Ishikawa (cell line): ENCODE data around the gene DNAH2.

Source experiments
- CEBPB ChIP-seq: IDR thresholded peaks from 2 replicates; pipeline ENCODE4 v1.6.1; 2012
- CREB1 ChIP-seq: IDR thresholded peaks from 2 replicates; pipeline ENCODE4 v1.6.1; 2012; ENCODE audit warnings: low read depth
- EGR1 ChIP-seq: IDR thresholded peaks from 2 replicates; pipeline ENCODE4 v1.6.1; 2012
- EP300 ChIP-seq: IDR thresholded peaks from 2 replicates; pipeline ENCODE4 v1.6.1; 2012; ENCODE audit warnings: borderline replicate concordance
- FOXM1 ChIP-seq: IDR thresholded peaks from 2 replicates; pipeline ENCODE4 v1.6.1; 2012; ENCODE audit warnings: low read depth, borderline replicate concordance
- NFIC ChIP-seq: IDR thresholded peaks from 2 replicates; pipeline ENCODE4 v1.6.1; 2012
- RAD21 ChIP-seq: IDR thresholded peaks from 2 replicates; pipeline ENCODE4 v1.6.1; 2012; ENCODE audit warnings: low read depth
- TAF1 ChIP-seq: IDR thresholded peaks from 2 replicates; pipeline ENCODE4 v1.6.1; 2012; ENCODE audit warnings: low read depth, mild to moderate bottlenecking
- TCF12 ChIP-seq: IDR thresholded peaks from 2 replicates; pipeline ENCODE4 v1.6.1; 2012; ENCODE audit warnings: low read depth
- TEAD4 ChIP-seq: IDR thresholded peaks from 2 replicates; pipeline ENCODE4 v1.6.1; 2012
- YY1 ChIP-seq: IDR thresholded peaks from 2 replicates; pipeline ENCODE4 v1.6.1; 2012; ENCODE audit warnings: low read depth
- ZBTB7A ChIP-seq: IDR thresholded peaks from 2 replicates; pipeline ENCODE4 v1.6.1; 2012; ENCODE audit warnings: low read depth
- TF ChIP-seq, protein P1 (sequence below): IDR thresholded peaks from 2 replicates; pipeline ENCODE4 v1.6.1; 2012
- TF ChIP-seq, protein P2 (sequence below): IDR thresholded peaks from 2 replicates; pipeline ENCODE4 v1.6.1; 2012
- TF ChIP-seq, protein P3 (sequence below): IDR thresholded peaks from 2 replicates; pipeline ENCODE4 v1.6.1; 2012; ENCODE audit warnings: low read depth, mild to moderate bottlenecking

The DNAH2 gene

DNA sequence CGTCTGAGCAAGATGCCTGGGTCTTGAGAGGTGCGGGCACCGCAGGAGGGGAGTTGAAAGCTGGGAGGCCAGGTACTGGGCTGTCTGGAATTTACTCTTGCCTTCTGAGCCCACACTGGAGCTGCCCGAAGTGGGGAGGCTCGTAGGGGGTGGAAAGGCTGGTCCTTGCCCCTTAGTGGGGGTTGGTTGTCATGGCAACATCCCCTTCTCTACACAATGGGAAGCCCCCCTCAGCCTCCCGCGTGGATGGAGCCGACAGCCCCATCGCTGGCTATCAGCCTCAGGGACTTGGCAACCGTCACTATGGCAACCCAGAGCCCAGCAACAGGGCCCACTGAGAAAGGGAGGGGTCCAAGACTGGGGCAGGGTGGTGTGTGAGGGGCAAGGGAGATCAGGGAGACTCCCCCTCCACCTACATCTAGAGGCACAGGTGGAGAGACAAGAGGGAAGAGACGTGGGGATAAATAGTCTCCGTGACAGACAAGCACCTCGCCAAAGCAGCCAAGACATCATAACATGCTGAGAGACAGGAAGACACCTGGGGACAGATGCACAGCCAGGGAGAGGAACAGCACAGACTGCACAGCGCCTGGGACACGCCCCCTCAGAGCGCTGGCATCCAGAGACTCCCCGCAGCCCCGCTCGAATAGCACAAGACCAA is 5.3 kb upstream of the DNAH2 start:
- TF ChIP-seq, protein P1, sequence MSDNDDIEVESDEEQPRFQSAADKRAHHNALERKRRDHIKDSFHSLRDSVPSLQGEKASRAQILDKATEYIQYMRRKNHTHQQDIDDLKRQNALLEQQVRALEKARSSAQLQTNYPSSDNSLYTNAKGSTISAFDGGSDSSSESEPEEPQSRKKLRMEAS = no peak
- TF ChIP-seq RAD21 = no peak

DNA sequence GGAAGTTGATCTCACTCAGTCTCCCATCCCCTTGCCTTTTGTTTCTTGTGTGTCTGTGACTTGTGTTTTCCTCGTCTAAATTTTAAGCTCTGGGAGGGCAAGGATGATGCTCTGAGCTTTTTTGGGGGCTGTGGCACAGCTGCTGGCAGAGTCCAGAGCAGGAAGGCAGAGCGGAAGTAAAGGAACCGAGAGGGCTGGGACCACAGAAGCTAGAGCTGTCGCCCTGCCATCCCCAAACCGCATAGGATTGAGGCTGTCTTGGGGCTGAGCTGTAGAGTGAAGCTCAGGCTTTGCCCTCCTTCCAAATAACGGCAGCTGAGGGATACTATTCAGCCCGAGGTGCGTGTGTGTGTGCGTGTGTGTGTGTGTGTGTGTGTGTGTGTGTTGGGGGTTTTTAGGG is 3.8 kb upstream of the DNAH2 start:
- TF ChIP-seq RAD21 = no peak
- TF ChIP-seq, protein P1 = no peak
- TF ChIP-seq TEAD4 = no peak
- no peak for TF ChIP-seq YY1
- TF ChIP-seq FOXM1 = no peak
- no peak for TF ChIP-seq NFIC
- TF ChIP-seq ZBTB7A = no peak
- no peak for TF ChIP-seq TCF12
- no peak for TF ChIP-seq EP300
- TF ChIP-seq, protein P2, sequence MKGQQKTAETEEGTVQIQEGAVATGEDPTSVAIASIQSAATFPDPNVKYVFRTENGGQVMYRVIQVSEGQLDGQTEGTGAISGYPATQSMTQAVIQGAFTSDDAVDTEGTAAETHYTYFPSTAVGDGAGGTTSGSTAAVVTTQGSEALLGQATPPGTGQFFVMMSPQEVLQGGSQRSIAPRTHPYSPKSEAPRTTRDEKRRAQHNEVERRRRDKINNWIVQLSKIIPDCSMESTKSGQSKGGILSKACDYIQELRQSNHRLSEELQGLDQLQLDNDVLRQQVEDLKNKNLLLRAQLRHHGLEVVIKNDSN = no peak
- no peak for TF ChIP-seq EGR1
- TF ChIP-seq CEBPB = no peak
- no peak for TF ChIP-seq CREB1
- TF ChIP-seq, protein P3, sequence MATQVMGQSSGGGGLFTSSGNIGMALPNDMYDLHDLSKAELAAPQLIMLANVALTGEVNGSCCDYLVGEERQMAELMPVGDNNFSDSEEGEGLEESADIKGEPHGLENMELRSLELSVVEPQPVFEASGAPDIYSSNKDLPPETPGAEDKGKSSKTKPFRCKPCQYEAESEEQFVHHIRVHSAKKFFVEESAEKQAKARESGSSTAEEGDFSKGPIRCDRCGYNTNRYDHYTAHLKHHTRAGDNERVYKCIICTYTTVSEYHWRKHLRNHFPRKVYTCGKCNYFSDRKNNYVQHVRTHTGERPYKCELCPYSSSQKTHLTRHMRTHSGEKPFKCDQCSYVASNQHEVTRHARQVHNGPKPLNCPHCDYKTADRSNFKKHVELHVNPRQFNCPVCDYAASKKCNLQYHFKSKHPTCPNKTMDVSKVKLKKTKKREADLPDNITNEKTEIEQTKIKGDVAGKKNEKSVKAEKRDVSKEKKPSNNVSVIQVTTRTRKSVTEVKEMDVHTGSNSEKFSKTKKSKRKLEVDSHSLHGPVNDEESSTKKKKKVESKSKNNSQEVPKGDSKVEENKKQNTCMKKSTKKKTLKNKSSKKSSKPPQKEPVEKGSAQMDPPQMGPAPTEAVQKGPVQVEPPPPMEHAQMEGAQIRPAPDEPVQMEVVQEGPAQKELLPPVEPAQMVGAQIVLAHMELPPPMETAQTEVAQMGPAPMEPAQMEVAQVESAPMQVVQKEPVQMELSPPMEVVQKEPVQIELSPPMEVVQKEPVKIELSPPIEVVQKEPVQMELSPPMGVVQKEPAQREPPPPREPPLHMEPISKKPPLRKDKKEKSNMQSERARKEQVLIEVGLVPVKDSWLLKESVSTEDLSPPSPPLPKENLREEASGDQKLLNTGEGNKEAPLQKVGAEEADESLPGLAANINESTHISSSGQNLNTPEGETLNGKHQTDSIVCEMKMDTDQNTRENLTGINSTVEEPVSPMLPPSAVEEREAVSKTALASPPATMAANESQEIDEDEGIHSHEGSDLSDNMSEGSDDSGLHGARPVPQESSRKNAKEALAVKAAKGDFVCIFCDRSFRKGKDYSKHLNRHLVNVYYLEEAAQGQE = no peak
- no peak for TF ChIP-seq TAF1

DNA sequence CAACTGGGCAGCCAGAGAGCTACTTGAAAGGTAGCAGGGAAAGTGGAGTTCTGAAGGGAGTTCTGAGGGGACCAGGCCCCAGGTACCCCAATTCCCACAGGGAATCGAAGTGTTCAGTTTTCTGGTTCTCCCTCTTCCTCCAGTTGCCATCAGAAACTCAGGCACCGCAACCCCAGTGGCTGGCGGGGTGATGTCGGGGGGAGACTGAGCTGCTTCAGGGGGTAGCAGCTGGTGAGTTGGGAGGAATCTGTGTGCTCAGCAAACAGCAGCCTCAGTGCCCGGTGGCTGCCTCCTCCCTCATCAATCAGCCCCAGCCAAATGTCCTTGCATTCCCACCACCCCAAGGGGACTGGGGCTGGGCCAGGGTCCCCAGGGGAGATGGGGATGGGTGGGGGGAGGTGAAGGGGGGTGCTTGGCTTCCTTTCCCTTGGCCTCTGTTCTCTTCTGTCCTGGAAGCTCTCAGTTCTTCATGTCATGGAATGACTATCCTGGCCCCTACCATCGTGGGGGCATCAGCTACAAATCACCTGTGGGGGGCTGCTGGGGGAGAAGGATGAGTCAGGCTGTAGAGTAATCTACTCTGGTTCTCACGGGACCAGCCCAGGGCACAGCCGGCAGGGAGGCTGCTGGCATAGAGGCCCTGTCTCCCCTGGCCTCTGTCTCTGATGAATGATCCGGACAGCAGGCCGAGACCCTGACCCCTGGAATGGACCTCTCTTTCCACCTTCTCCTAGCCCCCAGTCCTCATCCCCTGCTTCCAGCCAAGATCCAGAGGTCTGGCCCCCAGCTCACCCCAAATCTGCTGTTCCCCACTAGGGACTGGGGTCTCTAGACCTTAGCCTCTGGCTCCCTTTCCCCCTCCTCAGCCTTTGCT is 2.6 kb upstream of the DNAH2 start:
- TF ChIP-seq EP300 (no peak), FOXM1 (no peak), ZBTB7A (no peak), TCF12 (no peak), TAF1 (no peak), NFIC (no peak), EGR1 (no peak), TEAD4 (no peak), CREB1 (no peak), CEBPB (no peak), RAD21 (no peak), YY1 (no peak)
- TF ChIP-seq, protein P1 = no peak
- TF ChIP-seq, protein P3 = no peak
- TF ChIP-seq, protein P2 = no peak

DNA sequence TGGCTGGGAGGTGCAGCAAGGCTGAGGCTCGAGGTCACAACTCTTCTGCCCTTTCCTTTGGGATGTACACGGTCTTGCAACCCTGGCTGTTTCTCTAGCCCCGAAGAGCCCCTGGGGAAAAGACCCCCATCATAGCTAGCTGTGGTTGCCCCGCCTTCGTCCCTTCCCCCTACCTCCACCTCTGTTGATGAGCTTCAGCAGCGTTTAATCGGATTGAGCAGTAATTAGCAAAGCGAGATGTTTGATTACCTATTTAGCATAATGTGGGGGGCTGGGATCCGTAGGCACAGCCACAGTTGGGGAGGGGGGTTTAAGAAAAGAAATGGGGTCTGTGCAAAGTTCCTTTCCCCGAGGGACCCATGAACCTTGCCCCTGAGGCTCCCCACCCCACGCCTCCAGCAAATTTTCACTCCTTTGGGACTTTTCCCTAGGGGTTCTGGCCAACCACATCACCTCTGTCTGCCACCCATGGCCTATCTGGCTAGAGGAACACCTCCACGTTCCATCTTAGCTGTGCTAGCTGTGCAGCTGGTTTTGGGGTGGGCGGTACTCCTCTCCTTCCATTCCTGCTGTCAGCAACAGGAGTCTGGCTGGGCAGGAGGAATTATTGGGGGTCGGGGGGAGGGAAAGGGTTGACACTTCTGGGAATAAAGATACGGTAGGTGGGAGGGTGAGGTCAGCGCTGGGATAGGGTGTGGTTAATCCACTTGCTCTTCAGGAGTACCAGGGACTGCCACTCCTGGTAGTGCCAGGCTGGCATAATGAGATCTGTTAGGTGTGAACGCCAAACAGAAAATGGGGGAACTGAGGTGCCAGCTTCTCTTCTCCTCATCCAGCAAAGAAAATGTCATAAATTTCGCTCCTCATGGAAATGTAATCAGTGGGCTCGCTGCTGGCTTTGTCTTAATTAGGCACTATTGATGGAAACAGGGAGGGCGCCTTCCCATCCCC is 1.3 kb upstream of the DNAH2 start:
- TF ChIP-seq FOXM1 (no peak), YY1 (no peak), TCF12 (no peak), CREB1 (no peak), TAF1 (no peak), TEAD4 (no peak), CEBPB (no peak), EP300 (no peak), ZBTB7A (no peak), NFIC (no peak), RAD21 (no peak), EGR1 (no peak)
- TF ChIP-seq, protein P2 = no peak
- TF ChIP-seq, protein P1 = no peak
- TF ChIP-seq, protein P3 = no peak
